Endodermal cell (in vitro differentiated cells): ENCODE measurements around the gene EPN2. TPM values are rescaled to one million over a fixed set of nuclear protein-coding genes. Genes with fewer than 3 reads are reported as not detected.
A peak's percentile ranks its signal among the peaks of the same experiment; 100 is the strongest.

Source experiments
- DNase-seq: peaks from one replicate; pipeline ENCODE4 v3.0.0-alpha.2; 2017
- H3K27ac ChIP-seq: 2 replicates; pipeline ENCODE4 v1.5.1; 2013; ENCODE audit warnings: mild to moderate bottlenecking, low read depth, low read length, moderate library complexity
- H3K27me3 ChIP-seq: 2 replicates; pipeline ENCODE4 v1.6.1; 2013; ENCODE audit warnings: mild to moderate bottlenecking, low read length, moderate library complexity; ENCODE audit not compliant: insufficient read depth, control insufficient read depth, poor library complexity, severe bottlenecking
- H3K36me3 ChIP-seq: 2 replicates; pipeline ENCODE4 v1.7.0; 2013; ENCODE audit warnings: mild to moderate bottlenecking, low read length, moderate library complexity; ENCODE audit not compliant: control insufficient read depth, insufficient read depth
- H3K4me1 ChIP-seq: one replicate; pipeline ENCODE4 v1.7.0; 2013; ENCODE audit warnings: low read length; ENCODE audit not compliant: control insufficient read depth, insufficient read depth
- H3K4me3 ChIP-seq: 2 replicates; pipeline ENCODE4 v1.5.1; 2013; ENCODE audit warnings: mild to moderate bottlenecking, low read length, moderate library complexity
- H3K9ac ChIP-seq: 2 replicates; pipeline ENCODE4 v1.6.1; 2013; ENCODE audit warnings: mild to moderate bottlenecking, low read length, moderate library complexity; ENCODE audit not compliant: poor library complexity, severe bottlenecking; ENCODE audit errors: extremely low read depth
- H3K9me3 ChIP-seq: 2 replicates; pipeline ENCODE4 v1.6.1; 2013; ENCODE audit warnings: mild to moderate bottlenecking, low read length, moderate library complexity; ENCODE audit not compliant: control insufficient read depth
- H3K27ac Mint-ChIP-seq: 2 replicates; pipeline ENCODE4 v1.8.0; 2020; ENCODE audit warnings: mixed read lengths
- H3K27me3 Mint-ChIP-seq: 2 replicates; pipeline ENCODE4 v1.8.0; 2021; ENCODE audit warnings: mild to moderate bottlenecking, mixed read lengths; ENCODE audit not compliant: insufficient read depth
- H3K36me3 Mint-ChIP-seq: 2 replicates; pipeline ENCODE4 v1.8.0; 2020; ENCODE audit warnings: low read depth, mixed read lengths
- H3K4me1 Mint-ChIP-seq: 2 replicates; pipeline ENCODE4 v1.8.0; 2020; ENCODE audit warnings: mixed read lengths
- H3K4me3 Mint-ChIP-seq: 2 replicates; pipeline ENCODE4 v1.8.0; 2020; ENCODE audit warnings: mild to moderate bottlenecking, moderate library complexity, mixed read lengths
- H3K9me3 Mint-ChIP-seq: 2 replicates; pipeline ENCODE4 v1.8.0; 2020; ENCODE audit warnings: mild to moderate bottlenecking, mixed read lengths
- CTCF ChIP-seq: fragments of 200-600 bp; sonication (generic); conservative IDR thresholded peaks from 2 replicates; pipeline ENCODE4 v1.5.0; 2021; ENCODE audit warnings: antibody characterized with exemption, mild to moderate bottlenecking
- WGBS, 2 experiments: methylation state at CpG; one replicate each; pipeline versions ENCODE4 v1.1.5 to v1.1.7; 2013; ENCODE audit warnings: missing lambda C conversion rate in 2 of 2, mixed read lengths in 1 of 2; ENCODE audit not compliant: insufficient coverage in 1 of 2, insufficient read length in 1 of 2; 5-methylcytosine and 5-hydroxymethylcytosine counted together
- total RNA-seq, 2 donors: library from RNA; stranded (reverse); fragmentation: NEBNext Ultra II Directional in 1 of 2; extraction: Animal tissue kit (Norgen Biotek cat#: 25700) in 1 of 2; gene quantifications; 2 replicates in 1 of 2; 3 replicates in 1 of 2; pipeline ENCODE4 v1.2.1, GENCODE V29; 2021

The EPN2 gene
- total RNA-seq, 2 donors from 2014 or later = 46.0 to 50.9 TPM

- no peak overlapping the region for H3K27ac ChIP-seq
These were observed 124.7 kb downstream of the EPN2 start for GRCh38 chr17:19361944-19362276.

GRCh38 chr17:19362277-19363113, 125.3 kb downstream of the EPN2 start, which contains the start of gene B9D1:
Gene B9D1 (minus strand): TSS chr17:19362723. CDS start chr17:19362569, 154 bp downstream.
- H3K27ac ChIP-seq = peak within 1 kb of the TSS; percentile 52
- peaks cover 16% of the 10 kb centered on the region for H3K36me3 Mint-ChIP-seq
- WGBS, 2 experiments = 0% methylated on average over 46 to 83 of the region's 83 CpGs

More at GRCh38 chr17:19361944-19362276, 124.7 kb downstream of the EPN2 start:
- no peak for TF ChIP-seq CTCF
- peak overlapping the region; percentile 90 for H3K4me3 ChIP-seq
- no peak for DNase-seq
- no peaks in the 10 kb centered on the region for H3K27me3 ChIP-seq
- peaks cover 21% of the 10 kb centered on the region for H3K4me1 Mint-ChIP-seq
- no peaks in the 10 kb centered on the region for H3K27me3 Mint-ChIP-seq
- H3K9me3 ChIP-seq = no peaks in the 10 kb centered on the region
- H3K4me1 ChIP-seq = peaks cover 3% of the 10 kb centered on the region
- 29 to 31% methylated on average over 13 to 16 of the region's 16 CpGs for WGBS, 2 experiments
- H3K36me3 Mint-ChIP-seq = peaks cover 20% of the 10 kb centered on the region
- H3K36me3 ChIP-seq = peaks cover 2% of the 10 kb centered on the region
- H3K9me3 Mint-ChIP-seq = no peaks in the 10 kb centered on the region
- H3K27ac Mint-ChIP-seq = no peak overlapping the region
- H3K4me3 Mint-ChIP-seq = peak overlapping the region; percentile 76
- peak overlapping the region; percentile 68 for H3K9ac ChIP-seq

GRCh38 chr17:19363114-19363438, 125.9 kb downstream of the EPN2 start:
- Mint-ChIP-seq H3K27me3 (no peaks in the 10 kb centered on the region), H3K4me1 (peaks cover 21% of the 10 kb centered on the region), H3K4me3 (peak overlapping the region; percentile 76), H3K36me3 (peaks cover 15% of the 10 kb centered on the region), H3K27ac (peak overlapping the region; percentile 71), H3K9me3 (no peaks in the 10 kb centered on the region)
- H3K4me3 ChIP-seq = peak overlapping the region; percentile 90
- no peak overlapping the region for H3K9ac ChIP-seq
- H3K36me3 ChIP-seq = no peaks in the 10 kb centered on the region
- H3K9me3 ChIP-seq = no peaks in the 10 kb centered on the region
- TF ChIP-seq CTCF = no peak
- H3K4me1 ChIP-seq = peaks cover 3% of the 10 kb centered on the region
- WGBS, 2 experiments = 46 to 47% methylated on average over 13 to 14 of the region's 14 CpGs
- no peak overlapping the region for H3K27ac ChIP-seq
- H3K27me3 ChIP-seq = no peaks in the 10 kb centered on the region
- no peak for DNase-seq

More at GRCh38 chr17:19362277-19363113, 125.3 kb downstream of the EPN2 start, which contains the start of gene B9D1:
- peak; percentile 99 for TF ChIP-seq CTCF
- H3K27ac Mint-ChIP-seq = peak within 1 kb of the TSS; percentile 93
- Histone ChIP-seq H3K36me3 (no peaks in the 10 kb centered on the region), H3K4me1 (peaks cover 3% of the 10 kb centered on the region), H3K27me3 (no peaks in the 10 kb centered on the region), H3K4me3 (peak within 1 kb of the TSS; percentile 90), H3K9ac (peak within 1 kb of the TSS; percentile 68), H3K9me3 (no peaks in the 10 kb centered on the region)
- H3K9me3 Mint-ChIP-seq = no peaks in the 10 kb centered on the region
- peak; percentile 99 for DNase-seq
- peak within 1 kb of the TSS; percentile 76 for H3K4me3 Mint-ChIP-seq
- peaks cover 21% of the 10 kb centered on the region for H3K4me1 Mint-ChIP-seq
- no peaks in the 10 kb centered on the region for H3K27me3 Mint-ChIP-seq
